HAP-1 (cell line): ENCODE measurements around the gene PHACTR1.

Experiments
- DNase-seq, 2 experiments: peaks; one replicate each; pipeline ENCODE4 v3.0.0-alpha.2; 2016 to 2020; ENCODE audit warnings: low spot score in 2 of 2
- H3K27me3 ChIP-seq: fragments of 250-450 bp; sonication (Bioruptor Pico); 2 replicates; pipeline ENCODE4 v1.5.1; 2020; ENCODE audit warnings: low read depth, mild to moderate bottlenecking, moderate library complexity
- H3K36me3 ChIP-seq: fragments of 250-450 bp; sonication (Bioruptor Pico); replicated peaks from 2 replicates; pipeline ENCODE4 v1.5.1; 2020; ENCODE audit warnings: mild to moderate bottlenecking
- H3K4me1 ChIP-seq: fragments of 250-450 bp; sonication (Bioruptor Pico); 2 replicates; pipeline ENCODE4 v1.5.1; 2020; ENCODE audit warnings: mild to moderate bottlenecking
- H3K4me3 ChIP-seq: fragments of 250-450 bp; sonication (Bioruptor Pico); 2 replicates; pipeline ENCODE4 v1.5.1; 2020; ENCODE audit warnings: mild to moderate bottlenecking, moderate library complexity
- H3K9me3 ChIP-seq: fragments of 250-450 bp; sonication (Bioruptor Pico); 2 replicates; pipeline ENCODE4 v1.5.1; 2020; ENCODE audit warnings: mild to moderate bottlenecking, moderate library complexity
- in situ Hi-C: fragments of 300-500 bp; cut with MboI; formaldehyde crosslinking; loops from 3 replicates; pipeline ENCODE4 v1.14.3; 2020; ENCODE audit warnings: low sequenced_read_pairs, inconsistent platforms, mixed read lengths

The PHACTR1 gene

GRCh38 chr6:12716298-12716916 is at the start of gene PHACTR1:
TSS of gene PHACTR1 (plus strand) at chr6:12716767.
- in situ Hi-C loops, result no loop called here

GRCh38 chr6:12666886-12667285 is 49.7 kb upstream of the PHACTR1 start:
- no peaks in the 10 kb centered on the region for H3K27me3 ChIP-seq
- H3K4me3 ChIP-seq, result no peak overlapping the region
- in situ Hi-C loops, result no loop called here
- no peak for DNase-seq
- H3K4me1 ChIP-seq, result no peaks in the 10 kb centered on the region
- no peaks in the 10 kb centered on the region for H3K36me3 ChIP-seq
- H3K9me3 ChIP-seq, result no peaks in the 10 kb centered on the region

More at GRCh38 chr6:12716298-12716916, at the start of gene PHACTR1:
- H3K9me3 ChIP-seq, result no peaks in the 10 kb centered on the region
- no peaks in the 10 kb centered on the region for H3K4me1 ChIP-seq
- H3K36me3 ChIP-seq, result no peaks in the 10 kb centered on the region
- H3K4me3 ChIP-seq, result no peak within 1 kb of the TSS
- H3K27me3 ChIP-seq, result no peaks in the 10 kb centered on the region
- DNase-seq, result no peak

DNA sequence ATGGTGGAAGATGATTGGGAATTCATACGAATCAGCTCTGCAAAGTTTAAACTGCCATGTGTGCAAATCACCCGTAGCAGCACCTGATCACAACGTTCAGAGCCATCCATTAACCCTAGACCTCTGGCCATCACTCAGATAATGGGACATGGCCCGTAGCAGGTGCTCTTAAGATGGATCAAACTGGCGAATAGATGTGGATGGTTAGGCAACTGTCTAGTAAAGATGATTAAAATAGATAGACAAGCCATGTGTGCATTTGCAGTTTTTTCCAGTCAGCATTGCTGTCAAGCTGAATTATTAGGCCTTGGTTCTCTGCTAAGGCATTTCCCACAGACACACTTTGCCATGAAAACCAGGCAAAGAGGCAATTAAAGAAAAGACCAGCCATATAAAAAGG is 40.6 kb upstream of the PHACTR1 start:
- no peak for DNase-seq
- in situ Hi-C loops, result no loop called here
- Histone ChIP-seq H3K27me3 (no peaks in the 10 kb centered on the region), H3K4me1 (no peaks in the 10 kb centered on the region), H3K9me3 (no peaks in the 10 kb centered on the region), H3K36me3 (no peaks in the 10 kb centered on the region), H3K4me3 (no peak overlapping the region)

DNA sequence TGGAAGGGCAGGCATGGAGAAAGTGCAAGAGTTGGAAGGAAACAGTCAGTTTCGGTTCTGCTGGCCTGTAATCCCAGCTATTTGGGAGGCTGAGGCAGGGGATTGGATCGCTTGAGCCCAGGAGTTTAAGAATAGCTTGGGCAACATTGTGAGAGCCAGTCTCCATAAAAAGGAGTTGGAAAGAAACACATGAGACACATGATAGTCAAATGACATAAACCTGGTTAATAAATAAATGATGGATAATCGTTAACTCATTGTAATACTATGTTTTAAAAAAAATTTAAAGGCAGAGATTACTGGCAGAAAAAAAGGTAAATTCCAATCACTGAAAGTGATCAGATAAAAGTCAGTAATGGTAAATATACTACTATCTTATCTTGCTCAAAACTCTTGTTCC is 37.2 kb upstream of the PHACTR1 start:
- no peaks in the 10 kb centered on the region for H3K36me3 ChIP-seq
- no peak for DNase-seq
- no peaks in the 10 kb centered on the region for H3K27me3 ChIP-seq
- no peaks in the 10 kb centered on the region for H3K4me1 ChIP-seq
- no peak overlapping the region for H3K4me3 ChIP-seq
- in situ Hi-C loops, result no loop called here
- H3K9me3 ChIP-seq, result no peaks in the 10 kb centered on the region

DNA sequence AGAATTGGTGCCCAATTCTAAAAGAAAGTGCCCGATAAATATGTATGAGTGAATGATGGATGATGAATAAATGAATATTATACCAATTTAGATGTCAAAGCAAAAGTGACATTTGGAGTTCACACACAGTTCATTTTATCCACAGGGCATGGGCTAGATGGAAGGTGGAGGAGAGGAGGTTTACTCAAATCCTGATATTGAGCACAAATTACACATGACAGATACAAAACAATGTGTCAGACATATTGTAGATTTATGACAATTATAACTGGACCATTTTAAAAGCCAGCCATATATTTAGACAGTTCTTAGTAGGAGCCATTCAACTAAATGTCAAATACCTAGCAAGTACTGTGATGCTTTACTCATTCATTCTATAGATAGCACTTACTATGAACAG is 23.4 kb upstream of the PHACTR1 start:
- no peak for DNase-seq
- H3K27me3 ChIP-seq, result no peaks in the 10 kb centered on the region

DNA sequence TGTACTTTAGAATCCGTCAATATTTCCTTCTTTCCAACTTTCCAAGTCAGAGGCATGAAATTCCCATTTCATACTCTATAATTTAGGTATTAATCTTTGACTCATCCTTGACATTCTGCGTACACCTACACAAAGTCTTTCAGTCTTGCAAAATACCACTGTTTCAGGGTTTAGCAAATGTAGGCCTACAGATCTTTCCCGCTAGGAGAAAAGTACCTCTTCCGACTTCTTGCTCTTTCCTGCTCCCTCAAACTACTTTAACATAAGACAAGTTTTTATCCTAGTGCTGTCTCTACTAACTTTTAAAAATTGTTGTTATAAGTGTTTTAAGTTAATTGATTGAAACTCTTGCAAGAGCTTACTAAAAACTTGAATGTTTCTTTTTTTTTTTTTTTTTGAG is 18.3 kb upstream of the PHACTR1 start:
- H3K27me3 ChIP-seq, result no peaks in the 10 kb centered on the region
- in situ Hi-C loops, result no loop called here
- H3K4me1 ChIP-seq, result no peaks in the 10 kb centered on the region
- no peak overlapping the region for H3K4me3 ChIP-seq
- no peak for DNase-seq
- no peaks in the 10 kb centered on the region for H3K36me3 ChIP-seq
- no peaks in the 10 kb centered on the region for H3K9me3 ChIP-seq

More for the DNA sequence above, 23.4 kb upstream of the PHACTR1 start:
- no peaks in the 10 kb centered on the region for H3K36me3 ChIP-seq
- H3K4me1 ChIP-seq, result no peaks in the 10 kb centered on the region
- in situ Hi-C loops, result no loop called here
- H3K9me3 ChIP-seq, result no peaks in the 10 kb centered on the region
- no peak overlapping the region for H3K4me3 ChIP-seq

GRCh38 chr6:12704946-12705345 is 11.6 kb upstream of the PHACTR1 start:
- DNase-seq, result no peak
- in situ Hi-C loops, result no loop called here
- no peak overlapping the region for H3K4me3 ChIP-seq
- H3K9me3 ChIP-seq, result no peaks in the 10 kb centered on the region
- no peaks in the 10 kb centered on the region for H3K36me3 ChIP-seq
- H3K27me3 ChIP-seq, result no peaks in the 10 kb centered on the region
- H3K4me1 ChIP-seq, result no peaks in the 10 kb centered on the region

DNA sequence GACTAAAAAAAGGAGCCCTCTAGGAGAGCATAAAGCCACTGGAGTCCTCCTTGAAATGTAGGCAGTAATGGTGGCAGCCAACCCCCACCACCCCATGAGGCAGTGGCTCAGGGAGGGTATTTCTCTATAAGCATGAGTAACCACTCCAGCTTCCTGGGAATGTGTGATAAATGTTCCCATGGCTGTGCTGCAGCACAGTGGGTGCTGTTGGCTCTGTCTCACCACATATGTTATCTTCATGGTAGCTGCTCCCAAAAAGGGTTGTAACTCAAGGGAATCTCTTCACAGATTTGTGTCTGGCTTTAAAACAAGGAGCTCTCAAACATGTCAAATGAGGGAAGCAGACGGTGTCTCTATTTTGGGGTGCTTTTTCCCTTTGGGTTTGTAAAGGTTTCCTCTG is 7.5 kb upstream of the PHACTR1 start:
- H3K9me3 ChIP-seq, result no peaks in the 10 kb centered on the region
- in situ Hi-C loops, result no loop called here
- no peak for DNase-seq
- H3K4me3 ChIP-seq, result no peak overlapping the region
- no peaks in the 10 kb centered on the region for H3K4me1 ChIP-seq
- H3K36me3 ChIP-seq, result no peaks in the 10 kb centered on the region
- no peaks in the 10 kb centered on the region for H3K27me3 ChIP-seq

- in situ Hi-C loops, result no loop called here
- no peak overlapping the region for H3K4me3 ChIP-seq
- no peaks in the 10 kb centered on the region for H3K27me3 ChIP-seq
- H3K36me3 ChIP-seq, result no peaks in the 10 kb centered on the region
- no peaks in the 10 kb centered on the region for H3K9me3 ChIP-seq
- H3K4me1 ChIP-seq, result no peaks in the 10 kb centered on the region
- DNase-seq, result no peak
These were observed 6.9 kb upstream of the PHACTR1 start for GRCh38 chr6:12709556-12710232.

GRCh38 chr6:12710921-12711320 is 5.6 kb upstream of the PHACTR1 start:
- in situ Hi-C loops, result no loop called here
- no peak for DNase-seq
- Histone ChIP-seq H3K36me3 (no peaks in the 10 kb centered on the region), H3K9me3 (no peaks in the 10 kb centered on the region), H3K4me3 (no peak overlapping the region), H3K27me3 (no peaks in the 10 kb centered on the region), H3K4me1 (no peaks in the 10 kb centered on the region)

DNA sequence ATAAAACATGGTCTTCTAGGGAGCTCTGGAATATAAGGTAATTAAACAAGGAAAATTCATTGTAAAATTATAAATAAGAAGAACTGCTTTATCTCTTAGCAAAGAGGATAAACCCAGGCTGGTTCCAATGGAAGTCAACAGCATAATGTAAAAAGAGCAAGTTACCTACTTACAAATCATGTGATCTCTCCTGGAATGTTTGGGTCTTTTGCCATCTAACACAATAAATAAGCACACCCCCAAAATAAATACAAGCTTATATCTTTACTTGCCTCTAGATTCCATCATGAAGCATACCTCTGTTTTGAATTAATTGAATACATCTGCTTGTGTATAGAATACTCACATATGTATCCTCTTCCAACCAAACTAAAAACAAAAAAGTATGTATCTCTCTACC is 2.5 kb upstream of the PHACTR1 start:
- Histone ChIP-seq H3K27me3 (no peaks in the 10 kb centered on the region), H3K4me3 (no peak overlapping the region), H3K9me3 (no peaks in the 10 kb centered on the region), H3K4me1 (no peaks in the 10 kb centered on the region), H3K36me3 (no peaks in the 10 kb centered on the region)
- in situ Hi-C loops, result no loop called here
- no peak for DNase-seq

DNA sequence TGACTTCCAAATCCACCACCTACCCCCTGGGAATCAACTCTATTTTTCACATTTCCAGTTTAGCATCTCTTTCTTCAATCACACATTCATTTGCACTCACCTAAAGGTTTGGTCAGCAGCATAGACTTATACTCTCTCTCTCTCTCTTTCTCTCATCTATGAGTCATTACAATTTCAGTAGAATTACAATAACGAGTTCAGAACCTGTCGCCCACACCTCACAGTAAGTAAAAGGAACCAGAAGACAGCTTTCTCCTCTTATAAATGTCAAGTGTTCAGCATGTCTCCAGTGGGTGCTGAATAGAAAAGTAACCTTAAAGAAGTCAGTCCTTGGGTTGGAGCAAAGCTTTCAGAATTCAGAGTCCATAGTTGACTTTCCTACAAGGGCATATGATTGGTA is 1.1 kb upstream of the PHACTR1 start:
- Histone ChIP-seq H3K36me3 (no peaks in the 10 kb centered on the region), H3K9me3 (no peaks in the 10 kb centered on the region), H3K4me1 (no peaks in the 10 kb centered on the region), H3K4me3 (no peak overlapping the region), H3K27me3 (no peaks in the 10 kb centered on the region)
- no peak for DNase-seq
- in situ Hi-C loops, result no loop called here

DNA sequence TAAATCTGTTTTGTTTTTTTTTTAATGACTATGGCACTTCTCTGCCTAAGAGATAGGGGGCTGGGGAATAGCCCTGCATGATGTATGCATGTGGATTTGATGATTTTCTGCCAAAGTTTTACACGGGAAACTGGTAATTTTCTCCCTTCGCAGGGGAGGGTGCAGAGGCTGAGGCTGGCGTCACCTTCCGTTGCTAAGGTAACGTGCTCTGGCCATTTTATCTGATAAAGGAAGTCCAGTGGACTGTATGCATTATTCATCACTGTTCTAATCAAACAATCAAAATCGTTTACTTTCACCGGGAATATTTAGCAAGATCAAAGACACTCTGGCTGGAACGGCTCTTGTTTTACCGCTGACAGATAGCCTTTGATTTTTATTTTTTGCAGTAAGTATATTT is 789 bp downstream of the PHACTR1 start:
- in situ Hi-C loops, result no loop called here
- H3K36me3 ChIP-seq, result no peaks in the 10 kb centered on the region
- no peaks in the 10 kb centered on the region for H3K9me3 ChIP-seq
- H3K27me3 ChIP-seq, result no peaks in the 10 kb centered on the region
- no peak overlapping the region for H3K4me3 ChIP-seq
- H3K4me1 ChIP-seq, result no peaks in the 10 kb centered on the region
- no peak for DNase-seq

DNA sequence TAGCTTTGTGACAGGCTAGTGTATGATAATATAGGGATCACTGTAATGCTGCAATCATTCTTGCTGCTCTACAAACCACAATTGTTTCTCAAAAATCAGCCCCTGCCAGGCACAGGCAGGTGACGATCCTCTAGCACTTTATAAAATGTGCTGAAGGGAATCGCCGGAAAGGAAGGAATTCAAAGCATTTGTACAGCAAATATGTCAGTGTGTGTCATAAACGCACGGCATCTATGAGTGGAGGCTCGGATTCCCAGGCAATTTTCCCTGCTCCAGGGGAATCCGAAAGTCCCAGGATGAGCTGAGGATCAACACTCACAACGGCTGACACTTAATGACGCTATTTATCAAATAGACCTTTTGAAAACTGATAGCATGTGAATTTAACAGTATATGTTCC is 1.4 kb downstream of the PHACTR1 start:
- in situ Hi-C loops, result no loop called here

DNA sequence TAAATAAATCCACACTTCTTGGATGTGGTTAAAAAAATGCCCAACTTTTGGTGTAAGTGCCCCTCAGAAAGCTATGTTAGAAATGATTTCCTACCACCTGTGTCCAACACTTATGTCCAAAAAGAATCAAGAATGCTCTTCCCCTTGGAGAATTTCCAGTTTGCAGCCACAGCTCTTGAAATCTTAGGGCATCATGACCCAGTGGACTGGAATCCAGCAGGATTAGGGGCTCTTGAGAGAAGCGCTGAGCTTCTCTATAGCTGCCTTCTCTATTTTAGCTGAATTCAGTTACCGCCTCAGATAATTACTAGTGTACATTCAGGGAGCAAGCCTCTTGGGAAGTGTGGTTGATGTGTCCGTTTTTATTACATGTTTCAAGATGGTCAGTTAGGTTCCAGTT is 2.5 kb downstream of the PHACTR1 start:
- Histone ChIP-seq H3K9me3 (no peaks in the 10 kb centered on the region), H3K36me3 (no peaks in the 10 kb centered on the region), H3K4me3 (no peak overlapping the region), H3K27me3 (no peaks in the 10 kb centered on the region), H3K4me1 (no peaks in the 10 kb centered on the region)
- in situ Hi-C loops, result no loop called here
- DNase-seq, result no peak

More for the DNA sequence above, 1.4 kb downstream of the PHACTR1 start:
- Histone ChIP-seq H3K4me3 (no peak overlapping the region), H3K27me3 (no peaks in the 10 kb centered on the region), H3K36me3 (no peaks in the 10 kb centered on the region), H3K9me3 (no peaks in the 10 kb centered on the region), H3K4me1 (no peaks in the 10 kb centered on the region)
- no peak for DNase-seq
